A673 (cell line): ENCODE results near the gene TMTC2. TPM values are rescaled to one million over a fixed set of nuclear protein-coding genes. Genes with fewer than 3 reads are reported as not detected.

ENCODE experiments used
- BruUV-seq: library from RNA; stranded (reverse); fragments of 400-500 nt; replicated peaks from 2 replicates; lab custom pipeline; 2021; lab: Mats Ljungman, UMichigan
- CTCF ChIA-PET: fragments of 300-600 bp; sonication (Branson Sonifier 250); formaldehyde crosslinking; loops from one replicate; lab custom pipeline; 2022; ENCODE audit warnings: antibody characterized with exemption; lab: Charles Lee
- POLR2A ChIA-PET: fragments of 300-600 bp; sonication (Branson Sonifier 250); formaldehyde crosslinking; loops from one replicate; lab custom pipeline; 2022; ENCODE audit warnings: antibody characterized with exemption; ENCODE audit not compliant: low non-redundant PET; lab: Charles Lee
- DNase-seq: peaks from one replicate; pipeline ENCODE4 v3.0.0-alpha.2; 2015; ENCODE audit warnings: low spot score
- H3K27ac ChIP-seq: fragments of 200-600 bp; sonication (generic); 2 replicates; pipeline ENCODE4 v1.5.1; 2016; ENCODE audit warnings: mixed run types, low read depth, mild to moderate bottlenecking, mixed read lengths, antibody characterized with exemption, low read length; ENCODE audit not compliant: poor library complexity, severe bottlenecking
- H3K27me3 ChIP-seq: fragments of 200-600 bp; sonication (generic); replicated peaks from 2 replicates; pipeline ENCODE4 v1.6.1; 2017; ENCODE audit warnings: mixed run types, low read depth, mild to moderate bottlenecking, mixed read lengths, antibody characterized with exemption, low read length; ENCODE audit not compliant: insufficient read depth, poor library complexity
- H3K36me3 ChIP-seq: fragments of 200-600 bp; sonication (generic); 2 replicates; pipeline ENCODE4 v1.6.1; 2016; ENCODE audit warnings: mixed run types, mild to moderate bottlenecking, mixed read lengths, antibody characterized with exemption, low read length; ENCODE audit not compliant: insufficient read depth, poor library complexity, severe bottlenecking
- H3K4me1 ChIP-seq: fragments of 200-600 bp; sonication (generic); 2 replicates; pipeline ENCODE4 v1.6.1; 2017; ENCODE audit warnings: mixed run types, mild to moderate bottlenecking, mixed read lengths, antibody characterized with exemption, low read length; ENCODE audit not compliant: insufficient read depth, poor library complexity, severe bottlenecking
- H3K4me3 ChIP-seq: fragments of 200-600 bp; sonication (generic); 2 replicates; pipeline ENCODE4 v1.5.1; 2016; ENCODE audit warnings: low read depth, mixed run types, mild to moderate bottlenecking, mixed read lengths, low read length; ENCODE audit not compliant: poor library complexity, severe bottlenecking
- H3K9me3 ChIP-seq: fragments of 200-600 bp; sonication (generic); 2 replicates; pipeline ENCODE4 v1.6.1; 2016; ENCODE audit warnings: mixed run types, low read depth, mild to moderate bottlenecking, mixed read lengths, antibody characterized with exemption, low read length; ENCODE audit not compliant: poor library complexity, severe bottlenecking
- EZH2 ChIP-seq: fragments of 200-600 bp; sonication (generic); IDR thresholded peaks from 2 replicates; pipeline ENCODE4 v1.6.1; 2017; ENCODE audit warnings: borderline replicate concordance, low read depth, mild to moderate bottlenecking, mixed read lengths, antibody characterized with exemption, low read length; ENCODE audit not compliant: poor library complexity, severe bottlenecking
- intact Hi-C: fragments of 100-400 bp; cut with micrococcal nuclease; formaldehyde crosslinking; loops from one replicate; pipeline ENCODE4 v1.10.0; 2022; ENCODE audit not compliant: unreplicated experiment
- total RNA-seq: library from RNA; stranded (reverse); gene quantifications from 2 replicates; pipeline ENCODE4 v1.2.3, GENCODE V29; 2021
- TF ChIP-seq, protein P1 (sequence below): fragments of 300-800, 200-600 bp; sonication (generic); conservative IDR thresholded peaks from 2 replicates; pipeline ENCODE4 v1.5.1; 2017; ENCODE audit warnings: low read depth, mild to moderate bottlenecking, antibody characterized with exemption, low read length, moderate library complexity, mixed read lengths

Gene TMTC2
- total RNA-seq, 1 experiment from 2014 or later = 3.3 TPM

DNA sequence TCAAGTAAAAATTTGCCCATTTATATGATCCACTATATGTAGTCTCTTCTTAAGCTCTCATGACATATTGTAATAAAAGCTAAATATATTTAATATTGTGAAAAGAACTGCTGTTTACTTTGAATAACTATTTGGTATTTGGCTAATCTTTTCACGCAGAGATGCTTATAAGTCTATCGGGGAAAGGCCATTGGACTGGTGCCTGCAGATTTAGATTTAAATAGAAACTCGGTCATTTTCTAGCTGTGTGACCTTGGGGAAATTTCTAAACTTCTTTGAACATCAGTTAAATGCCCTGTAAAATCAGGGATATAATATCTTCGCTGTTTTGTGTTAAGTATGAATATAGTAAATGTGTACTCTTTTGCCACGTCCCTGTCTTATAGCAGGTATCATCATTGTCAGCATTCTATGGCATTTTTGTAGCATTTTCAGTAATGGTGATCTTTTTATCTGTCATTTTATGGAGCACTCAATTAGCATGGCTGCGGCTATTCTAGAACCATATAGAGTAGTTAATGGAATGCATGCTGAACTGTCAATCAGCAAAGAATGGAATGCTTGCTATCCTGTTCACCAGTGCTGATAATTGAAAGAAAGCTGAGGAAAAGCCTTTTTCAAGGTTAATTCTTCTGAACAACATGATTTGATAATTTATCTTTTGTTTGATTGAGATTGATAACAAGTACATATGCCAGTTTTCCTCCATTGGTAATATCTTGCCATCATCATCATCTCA lies 181.2 kb downstream of the TMTC2 start:
- no peak overlapping the region for H3K27ac ChIP-seq
- no peaks in the 10 kb centered on the region for H3K9me3 ChIP-seq
- H3K4me3 ChIP-seq = no peak overlapping the region
- DNase-seq = peak; percentile 25
- no peaks in the 10 kb centered on the region for H3K36me3 ChIP-seq
- ChIA-PET POLR2A (no interaction called here), CTCF (no interaction called here)
- TF ChIP-seq, protein P1, sequence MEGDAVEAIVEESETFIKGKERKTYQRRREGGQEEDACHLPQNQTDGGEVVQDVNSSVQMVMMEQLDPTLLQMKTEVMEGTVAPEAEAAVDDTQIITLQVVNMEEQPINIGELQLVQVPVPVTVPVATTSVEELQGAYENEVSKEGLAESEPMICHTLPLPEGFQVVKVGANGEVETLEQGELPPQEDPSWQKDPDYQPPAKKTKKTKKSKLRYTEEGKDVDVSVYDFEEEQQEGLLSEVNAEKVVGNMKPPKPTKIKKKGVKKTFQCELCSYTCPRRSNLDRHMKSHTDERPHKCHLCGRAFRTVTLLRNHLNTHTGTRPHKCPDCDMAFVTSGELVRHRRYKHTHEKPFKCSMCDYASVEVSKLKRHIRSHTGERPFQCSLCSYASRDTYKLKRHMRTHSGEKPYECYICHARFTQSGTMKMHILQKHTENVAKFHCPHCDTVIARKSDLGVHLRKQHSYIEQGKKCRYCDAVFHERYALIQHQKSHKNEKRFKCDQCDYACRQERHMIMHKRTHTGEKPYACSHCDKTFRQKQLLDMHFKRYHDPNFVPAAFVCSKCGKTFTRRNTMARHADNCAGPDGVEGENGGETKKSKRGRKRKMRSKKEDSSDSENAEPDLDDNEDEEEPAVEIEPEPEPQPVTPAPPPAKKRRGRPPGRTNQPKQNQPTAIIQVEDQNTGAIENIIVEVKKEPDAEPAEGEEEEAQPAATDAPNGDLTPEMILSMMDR = no peak
- no peak for TF ChIP-seq EZH2
- BruUV-seq = no TSS peak
- intact Hi-C loops = no loop called here
- H3K4me1 ChIP-seq = peaks cover 38% of the 10 kb centered on the region
- no peaks in the 10 kb centered on the region for H3K27me3 ChIP-seq

DNA sequence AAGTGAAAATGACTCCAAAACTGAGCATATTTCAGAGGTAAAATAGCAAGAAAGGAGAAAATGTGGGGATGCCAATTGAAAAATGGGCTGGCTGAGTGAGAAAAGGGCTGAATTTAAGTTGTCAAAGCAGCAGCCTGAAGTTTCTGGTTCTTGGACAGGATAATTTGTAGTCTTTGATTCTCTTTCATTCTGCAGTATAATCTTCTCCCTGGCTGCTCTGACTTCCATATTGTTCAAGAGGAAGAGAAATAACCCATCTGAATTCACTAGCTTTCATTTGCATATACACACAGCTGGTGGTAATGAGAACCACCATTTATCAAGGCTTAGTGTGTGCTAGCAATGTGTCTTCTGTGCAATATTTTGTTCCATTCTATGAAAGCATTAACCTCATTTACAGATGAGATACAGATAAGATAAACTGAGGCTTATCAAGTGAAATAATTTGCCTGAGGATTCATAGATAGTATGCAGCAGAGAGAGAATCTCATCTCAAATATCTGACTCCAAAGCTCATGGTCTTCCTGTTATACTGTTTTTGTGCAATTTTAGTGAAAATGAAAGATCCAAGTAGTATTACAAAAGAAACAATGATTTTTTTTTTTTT lies 184.2 kb downstream of the TMTC2 start:
- peak; percentile 69 for DNase-seq
- no TSS peak for BruUV-seq
- ChIA-PET POLR2A (no interaction called here), CTCF (no interaction called here)
- Histone ChIP-seq H3K4me1 (peaks cover 30% of the 10 kb centered on the region), H3K36me3 (no peaks in the 10 kb centered on the region), H3K27me3 (no peaks in the 10 kb centered on the region), H3K9me3 (no peaks in the 10 kb centered on the region), H3K4me3 (no peak overlapping the region), H3K27ac (no peak overlapping the region)
- intact Hi-C loops = no loop called here
- TF ChIP-seq EZH2 = no peak
- TF ChIP-seq, protein P1 = no peak

- Histone ChIP-seq H3K36me3 (no peaks in the 10 kb centered on the region), H3K27ac (no peak overlapping the region), H3K4me1 (peaks cover 30% of the 10 kb centered on the region), H3K27me3 (no peaks in the 10 kb centered on the region), H3K9me3 (no peaks in the 10 kb centered on the region), H3K4me3 (no peak overlapping the region)
- ChIA-PET CTCF (no interaction called here), POLR2A (no interaction called here)
- TF ChIP-seq, protein P1 = no peak
- TF ChIP-seq EZH2 = no peak
- intact Hi-C loops = no loop called here
- BruUV-seq = no TSS peak
- no peak for DNase-seq
Observed at GRCh38 chr12:82872088-82872487, 185.4 kb downstream of the TMTC2 start.
